HG03565 (cell line): ENCODE measurements around the gene IST1.

Experiments
- ATAC-seq: cut with Tn5 transposase; IDR thresholded peaks from one replicate; pipeline ENCODE4 v1.9.1; 2021; ENCODE audit warnings: mild to moderate bottlenecking, moderate library complexity; ENCODE audit not compliant: unreplicated experiment

IST1 gene

DNA sequence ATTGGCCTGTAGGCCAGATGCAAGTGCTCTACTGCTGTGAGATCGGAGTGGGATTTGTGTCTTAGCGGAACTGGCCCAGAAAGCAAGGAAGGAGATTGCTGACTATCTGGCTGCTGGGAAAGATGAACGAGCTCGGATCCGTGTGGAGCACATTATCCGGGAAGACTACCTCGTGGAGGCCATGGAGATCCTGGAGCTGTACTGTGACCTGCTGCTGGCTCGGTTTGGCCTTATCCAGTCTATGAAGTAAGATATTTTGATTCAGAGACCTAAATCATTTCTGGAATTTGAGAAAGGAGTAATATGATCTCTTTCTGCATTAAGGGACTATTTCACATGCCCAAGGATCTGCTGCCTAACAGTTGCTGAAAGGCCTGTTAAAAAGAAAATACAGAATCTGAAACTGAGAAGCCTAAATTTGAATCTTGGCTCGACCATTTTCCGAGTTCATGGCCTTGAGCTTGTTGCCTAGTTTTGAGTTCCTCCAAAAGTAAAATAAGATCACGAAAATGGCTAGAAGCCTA, 21.1 kb downstream of the IST1 start:
- no peak for ATAC-seq

GRCh38 chr16:71917900-71918299, 22.6 kb downstream of the IST1 start:
- no peak for ATAC-seq

GRCh38 chr16:71919035-71919434, 23.7 kb downstream of the IST1 start:
- no peak for ATAC-seq

GRCh38 chr16:71920658-71921057, 25.3 kb downstream of the IST1 start:
- ATAC-seq: no peak

- no peak for ATAC-seq
Observed at GRCh38 chr16:71923941-71924690, 28.8 kb downstream of the IST1 start.

GRCh38 chr16:71924710-71925109, 29.4 kb downstream of the IST1 start:
- ATAC-seq: no peak

DNA sequence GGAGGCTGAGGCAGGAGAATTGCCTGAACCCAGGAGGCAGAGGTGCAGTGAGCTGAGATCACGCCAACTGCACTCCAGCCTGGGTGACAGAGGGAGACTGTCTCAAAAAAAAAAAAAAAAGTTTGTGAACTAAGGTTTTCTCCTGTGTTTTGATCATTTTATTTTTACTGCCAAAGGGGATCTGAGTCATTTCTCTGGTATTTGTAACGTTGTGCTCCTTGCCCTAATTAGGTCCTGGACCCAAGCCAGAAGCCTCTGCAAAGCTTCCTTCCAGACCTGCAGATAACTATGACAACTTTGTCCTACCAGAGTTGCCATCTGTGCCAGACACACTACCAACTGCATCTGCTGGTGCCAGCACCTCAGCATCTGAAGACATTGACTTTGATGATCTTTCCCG, 32.1 kb downstream of the IST1 start:
- ATAC-seq: no peak

DNA sequence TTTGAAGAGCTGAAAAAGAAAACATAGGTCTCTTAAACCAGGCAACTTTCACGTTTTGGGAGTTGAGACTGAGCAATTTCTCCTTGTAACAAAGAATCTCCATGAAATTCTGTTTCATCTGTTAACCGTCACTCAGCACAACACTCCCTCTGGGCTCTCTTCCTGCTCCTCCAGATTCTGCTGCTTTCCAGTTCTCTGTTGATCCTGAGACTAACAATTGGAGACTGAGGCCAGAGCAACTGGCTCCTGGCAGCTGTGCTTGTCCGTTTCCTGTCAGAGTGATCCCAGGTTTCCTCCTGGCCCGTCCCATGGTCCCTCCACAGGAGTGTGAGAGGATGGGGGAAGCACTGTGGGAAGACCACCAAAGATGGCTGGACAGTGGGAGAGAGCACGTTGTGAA, 32.5 kb downstream of the IST1 start:
- no peak for ATAC-seq

DNA sequence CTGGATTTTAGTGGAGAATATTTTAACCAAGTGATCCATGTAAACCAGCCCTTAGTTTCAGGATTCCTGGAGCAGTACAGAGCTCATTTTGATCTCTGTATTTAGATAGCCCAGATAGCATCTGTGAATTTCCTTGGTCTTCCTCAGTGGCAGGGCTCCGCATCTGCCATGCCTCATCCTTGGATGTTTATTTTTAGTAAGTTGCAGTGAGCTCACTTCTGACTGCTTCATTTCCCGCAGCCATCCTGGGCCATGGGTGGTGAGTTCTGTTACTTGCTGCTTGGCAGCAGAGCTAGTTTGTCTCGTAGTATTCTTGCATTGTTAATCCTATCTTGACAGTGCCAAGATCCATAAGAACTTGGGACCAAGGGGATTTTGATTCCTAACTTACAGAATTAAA, 33.7 kb downstream of the IST1 start:
- no peak for ATAC-seq

GRCh38 chr16:71930013-71930563, 34.8 kb downstream of the IST1 start:
- no peak for ATAC-seq

DNA sequence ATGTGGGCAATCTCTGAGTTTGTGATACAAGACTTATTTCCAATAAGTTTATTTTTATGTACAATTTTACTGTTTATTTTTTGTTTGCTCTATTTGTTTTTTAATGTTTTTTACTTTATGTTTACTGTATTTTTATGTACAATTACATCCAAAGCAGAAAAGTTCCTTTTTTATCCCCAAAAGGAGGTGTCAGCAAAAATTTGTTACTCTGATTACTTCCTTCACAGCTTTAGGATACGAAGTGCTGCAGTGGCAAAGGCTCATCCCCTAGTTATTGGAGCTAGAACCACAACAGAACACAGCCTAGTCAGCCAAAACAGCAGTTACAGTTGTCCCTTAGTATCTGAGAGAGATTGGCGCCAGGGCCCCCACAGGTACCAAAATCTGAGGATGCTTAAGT, 35.7 kb downstream of the IST1 start:
- no peak for ATAC-seq

DNA sequence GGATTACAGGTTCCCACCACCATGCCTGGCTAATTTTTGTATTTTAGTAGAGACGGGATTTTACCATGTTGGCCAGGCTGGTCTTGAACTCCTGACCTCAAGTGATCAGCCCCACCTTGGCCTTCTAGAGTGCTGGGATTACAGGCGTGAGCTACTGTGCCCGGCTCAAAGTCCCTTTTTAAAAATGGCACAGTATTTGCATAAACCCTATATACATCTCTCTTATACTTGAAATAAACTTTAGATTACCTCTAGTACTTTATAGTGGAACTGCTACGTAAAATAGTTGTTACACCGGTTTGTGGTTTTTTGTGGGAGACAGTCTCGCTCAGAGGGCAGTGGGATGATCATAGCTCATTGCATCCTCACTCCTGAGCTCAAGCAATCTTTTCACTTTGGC, 36.3 kb downstream of the IST1 start:
- no peak for ATAC-seq

DNA sequence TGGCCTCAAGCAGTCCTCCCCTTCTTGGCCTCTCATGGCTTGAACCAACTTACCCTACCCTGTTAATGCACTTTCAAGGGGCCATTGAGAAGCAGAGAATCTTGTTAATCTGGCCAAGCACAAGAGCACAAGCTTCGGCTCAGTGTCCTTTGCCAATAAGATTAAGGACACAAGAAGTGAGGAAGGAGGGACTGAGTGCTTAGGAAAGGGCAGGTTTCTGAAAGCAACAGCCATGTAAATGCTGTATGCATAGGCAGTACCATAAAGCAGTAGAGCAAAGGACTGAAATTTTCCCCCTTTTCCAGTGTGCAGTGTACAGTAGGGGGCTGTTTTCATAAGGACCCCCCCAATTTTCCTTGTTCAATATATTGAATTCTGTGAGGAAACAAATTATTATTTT, 37.7 kb downstream of the IST1 start:
- no peak for ATAC-seq

DNA sequence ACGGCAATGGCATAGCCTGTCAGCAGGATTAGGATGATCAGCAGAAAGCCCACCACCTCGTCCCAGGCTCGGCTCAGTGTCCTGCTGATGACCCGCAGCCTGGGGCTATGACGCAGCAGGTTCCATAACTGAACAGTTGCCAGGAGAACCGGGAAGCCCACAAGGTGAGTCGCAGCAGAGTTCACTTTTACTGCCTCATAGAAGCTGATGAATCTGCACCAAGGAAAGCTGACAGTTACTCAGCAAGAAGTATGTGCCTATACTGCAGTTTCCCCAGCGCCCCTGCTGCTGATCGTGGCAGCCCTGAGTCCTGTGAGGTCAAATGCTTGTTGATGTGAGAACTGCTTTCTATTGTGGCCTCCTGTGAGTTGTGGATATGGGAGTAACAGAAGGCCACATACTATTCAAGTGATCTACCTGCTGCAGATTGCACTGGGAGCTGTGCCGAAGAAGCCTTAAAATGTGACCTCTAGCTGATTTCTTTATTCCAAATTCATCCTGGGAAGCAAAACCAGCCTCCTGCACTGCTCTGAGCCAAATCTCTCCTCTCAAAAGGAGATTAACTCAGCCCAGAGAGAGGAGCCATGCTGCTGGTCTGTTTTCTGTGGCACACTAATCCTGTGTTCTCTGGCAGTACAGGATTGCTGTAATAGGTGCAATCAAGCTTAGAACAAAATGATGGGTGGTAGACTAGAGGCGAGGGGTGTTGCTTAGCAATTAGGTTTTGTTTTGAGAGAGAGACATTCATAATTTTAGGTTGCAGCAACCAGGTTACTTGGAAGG, 38.8 kb downstream of the IST1 start:
- ATAC-seq: no peak

DNA sequence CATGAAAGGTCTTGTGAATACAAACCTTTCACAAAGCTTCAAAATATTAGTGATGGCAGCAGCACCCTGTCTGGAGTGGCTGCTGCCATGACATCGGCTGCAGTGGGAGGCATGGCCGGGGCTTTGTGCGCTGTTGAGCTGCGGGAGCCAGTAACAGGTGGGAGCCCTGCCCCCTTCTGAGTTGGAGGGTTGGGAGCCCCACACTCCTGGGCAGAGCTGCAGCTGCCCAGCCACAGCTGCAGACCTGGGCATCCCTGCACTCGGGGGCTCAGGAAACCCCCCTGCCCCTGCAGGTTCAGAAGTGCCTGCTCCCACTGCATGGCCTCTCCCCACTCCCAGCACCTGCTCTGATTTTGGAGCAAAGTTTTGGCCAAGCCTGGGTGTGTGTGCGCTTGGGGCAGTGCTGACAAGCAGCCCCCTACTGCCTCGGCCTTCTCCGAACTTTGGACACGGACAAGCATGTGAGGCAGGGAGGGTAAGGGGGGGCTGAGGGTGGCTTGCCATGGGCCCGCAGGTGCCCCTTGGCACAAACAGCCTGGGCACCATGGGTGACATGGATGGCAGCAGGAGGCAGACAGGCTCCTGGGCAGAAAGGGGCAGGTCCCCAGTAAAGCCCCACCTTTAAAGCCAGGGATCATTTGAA, 42.7 kb downstream of the IST1 start:
- no peak for ATAC-seq

DNA sequence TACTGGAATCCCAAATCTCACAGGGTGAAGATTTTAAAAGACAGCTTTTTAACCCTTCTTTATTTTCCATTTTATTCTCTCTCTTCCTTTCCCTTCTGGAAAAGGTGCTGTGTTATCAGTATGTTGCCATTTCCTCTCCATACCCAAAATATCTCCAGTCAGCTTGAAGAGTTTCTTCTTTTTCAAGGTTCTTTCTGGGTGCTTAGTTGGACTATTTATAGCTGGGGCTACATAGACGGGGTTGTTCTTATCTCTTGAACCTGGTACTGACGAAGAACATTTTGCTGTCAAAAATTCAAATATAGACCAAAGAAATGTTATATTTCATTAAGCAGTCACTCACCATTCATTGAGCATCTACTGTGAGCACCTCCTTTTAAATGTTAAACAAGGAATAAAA, 48.6 kb downstream of the IST1 start:
- ATAC-seq: no peak

DNA sequence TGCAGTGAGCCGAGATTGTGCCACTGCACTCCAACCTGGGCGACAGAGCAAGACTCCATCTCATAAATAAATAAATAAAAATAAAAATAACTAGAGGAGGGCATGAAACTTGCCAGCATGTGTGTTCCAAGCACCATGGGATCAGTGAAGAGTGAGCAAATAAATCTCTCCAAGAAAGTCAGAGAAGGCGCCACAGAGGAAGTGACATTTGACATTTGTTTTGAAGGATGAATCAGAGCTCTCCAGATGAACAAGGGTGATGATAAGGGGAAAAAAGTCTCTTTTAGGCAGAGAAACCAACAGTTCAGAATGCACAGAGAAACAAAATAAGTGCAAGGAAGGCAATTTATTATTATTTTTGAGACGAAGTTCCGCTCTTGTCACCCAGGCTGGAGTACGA, 50.3 kb downstream of the IST1 start:
- ATAC-seq: no peak

DNA sequence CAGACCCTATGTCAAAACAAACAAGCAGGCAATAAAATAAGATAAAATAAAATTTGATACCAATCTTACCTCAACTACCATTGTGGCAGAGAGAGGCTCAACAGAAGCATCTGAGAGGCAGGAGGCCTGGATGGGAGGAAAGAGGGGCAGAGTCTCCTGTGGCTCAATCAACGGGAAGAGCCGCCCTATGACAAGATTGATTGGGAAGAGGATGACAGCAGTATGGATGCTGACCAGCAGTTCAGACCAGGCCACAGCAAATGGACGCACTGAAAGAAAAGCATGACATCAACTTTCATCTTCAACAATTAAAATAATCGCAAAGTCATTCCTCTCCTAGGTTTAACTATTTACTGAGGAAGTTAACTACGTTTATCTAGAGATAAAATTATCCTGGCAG, 57.5 kb downstream of the IST1 start:
- no peak for ATAC-seq

DNA sequence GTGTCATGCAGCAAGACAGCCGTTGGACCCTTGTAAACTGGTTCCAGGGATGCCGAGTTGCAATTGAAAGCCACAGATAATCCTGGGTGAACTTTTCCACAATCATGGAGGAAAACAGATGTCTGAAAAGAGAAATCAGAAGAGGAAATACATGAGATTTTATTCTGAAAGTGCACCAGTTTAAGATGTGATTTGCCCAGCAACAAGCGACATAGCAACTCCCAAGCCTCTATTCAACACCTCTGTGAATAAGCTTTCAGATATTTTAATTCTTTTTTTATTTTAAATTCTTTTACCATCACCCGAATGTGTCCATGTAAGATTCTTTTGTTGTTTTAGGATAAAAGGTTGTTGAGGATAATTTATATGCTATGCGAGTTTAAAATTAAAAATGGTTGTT, 58.8 kb downstream of the IST1 start:
- ATAC-seq: no peak

DNA sequence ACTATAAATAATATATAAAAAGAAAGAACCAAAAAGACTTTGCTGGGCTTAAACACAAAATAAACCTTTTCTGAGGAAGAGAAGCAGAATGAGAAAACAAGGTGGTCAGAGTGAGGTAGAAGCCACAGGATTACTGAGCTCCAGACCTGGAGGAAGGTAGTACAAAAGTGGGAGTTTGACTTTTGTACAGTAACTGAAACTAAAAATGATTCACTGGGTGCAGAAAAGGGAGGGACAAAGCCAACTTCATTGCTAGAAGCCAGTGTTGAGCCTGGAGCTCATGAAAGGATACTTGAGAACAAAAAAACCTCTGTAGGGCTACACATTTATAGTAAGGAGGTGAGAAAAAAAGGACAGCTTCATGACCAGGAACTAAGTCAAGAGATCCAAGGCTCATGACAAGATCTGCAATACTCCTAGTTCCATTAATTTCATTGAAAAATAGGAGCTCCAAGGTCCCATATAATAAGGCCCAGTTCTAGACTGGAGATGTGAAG, 59.4 kb downstream of the IST1 start:
- no peak for ATAC-seq

DNA sequence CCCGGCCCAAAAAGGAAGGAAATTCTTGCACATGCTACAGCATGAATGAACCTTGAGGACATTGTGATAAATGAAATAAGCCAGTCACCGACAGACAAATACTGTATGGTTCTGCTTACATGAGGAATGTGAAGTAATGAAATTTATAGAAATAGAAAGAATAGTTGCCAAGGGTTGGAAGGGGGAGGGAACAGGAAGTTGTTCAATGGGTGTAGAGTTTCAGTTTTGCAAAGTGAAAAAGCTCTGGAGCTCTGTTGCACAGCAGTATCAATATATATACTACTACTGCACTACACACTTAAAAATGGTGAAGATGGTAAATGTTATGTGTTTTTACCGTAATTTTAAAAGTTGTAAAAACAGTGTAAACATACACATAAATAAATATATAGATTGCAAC, 61.2 kb downstream of the IST1 start:
- ATAC-seq: no peak
